IMR-90 (cell line): ENCODE data around the gene NLGN2. TPM values are rescaled to one million over a fixed set of nuclear protein-coding genes. Genes with fewer than 3 reads are reported as not detected.

ENCODE experiments used
- ATAC-seq: fragments of 200-7000 bp; cut with Tn5 transposase; 2 replicates; pipeline ENCODE4 v1.9.1; 2020; ENCODE audit warnings: low read depth, mild to moderate bottlenecking, moderate library complexity
- BruUV-seq: library from RNA; stranded (reverse); fragments of 400-500 nt; replicated peaks from 2 replicates; lab custom pipeline; 2021; lab: Mats Ljungman, UMichigan
- CTCF ChIA-PET: fragments of 300-600 bp; formaldehyde crosslinking; extraction: SDS; loops from one replicate; lab custom pipeline; 2021; ENCODE audit warnings: antibody characterized with exemption; lab: Yijun Ruan, JAX
- POLR2A ChIA-PET: fragments of 300-600 bp; sonication (Branson Sonifier 250); formaldehyde crosslinking; loops from one replicate; lab custom pipeline; 2022; ENCODE audit warnings: antibody characterized with exemption; ENCODE audit not compliant: unreplicated experiment; lab: Charles Lee
- DNase-seq: peaks from one replicate; pipeline ENCODE4 v3.0.0; 2013
- H2AFZ ChIP-seq: replicated peaks from 2 replicates; pipeline ENCODE3; 2013; ENCODE audit warnings: low read length, mild to moderate bottlenecking; ENCODE audit not compliant: poor library complexity
- H2AK5ac ChIP-seq: 2 replicates; pipeline ENCODE4 v1.6.1; 2013; ENCODE audit warnings: low read depth, low read length, inconsistent platforms
- H2AK9ac ChIP-seq: replicated peaks from 2 replicates; pipeline ENCODE3; 2013; ENCODE audit warnings: mild to moderate bottlenecking, low read depth, low read length, moderate library complexity; ENCODE audit not compliant: poor library complexity
- H2BK120ac ChIP-seq: 2 replicates; pipeline ENCODE4 v1.6.1; 2013; ENCODE audit warnings: low read depth, low read length, inconsistent platforms
- H2BK15ac ChIP-seq: 3 replicates; pipeline ENCODE4 v1.6.1; 2013; ENCODE audit warnings: low read depth, low read length, inconsistent platforms
- H2BK20ac ChIP-seq: 2 replicates; pipeline ENCODE4 v1.6.1; 2013; ENCODE audit warnings: low read depth, mild to moderate bottlenecking, inconsistent platforms, low read length, moderate library complexity
- H2BK5ac ChIP-seq: 2 replicates; pipeline ENCODE4 v1.6.1; 2013; ENCODE audit warnings: mild to moderate bottlenecking, low read depth, low read length, inconsistent platforms; ENCODE audit not compliant: poor library complexity, severe bottlenecking
- H3K14ac ChIP-seq: replicated peaks from 2 replicates; pipeline ENCODE4 v1.6.1; 2013; ENCODE audit warnings: low read depth, low read length, inconsistent platforms
- H3K18ac ChIP-seq: 2 replicates; pipeline ENCODE4 v1.6.1; 2013; ENCODE audit warnings: low read depth, low read length, control low read depth
- H3K23ac ChIP-seq: 2 replicates; pipeline ENCODE4 v1.6.1; 2013; ENCODE audit warnings: low read depth, low read length, inconsistent platforms
- H3K27ac ChIP-seq: 2 replicates; pipeline ENCODE4 v1.5.1; 2013; ENCODE audit warnings: mild to moderate bottlenecking, control low read depth, low read length; ENCODE audit not compliant: insufficient read depth
- H3K27me3 ChIP-seq: 2 replicates; pipeline ENCODE4 v1.6.1; 2013; ENCODE audit warnings: low read length; ENCODE audit not compliant: control insufficient read depth, insufficient read depth
- H3K36me3 ChIP-seq: 2 replicates; pipeline ENCODE4 v1.6.1; 2013; ENCODE audit warnings: low read length, mixed read lengths; ENCODE audit not compliant: control insufficient read depth, insufficient read depth
- H3K4ac ChIP-seq: 2 replicates; pipeline ENCODE4 v1.6.1; 2013; ENCODE audit warnings: low read depth, low read length, inconsistent platforms
- H3K4me1 ChIP-seq: 2 replicates; pipeline ENCODE4 v1.6.1; 2013; ENCODE audit warnings: low read length, mixed read lengths; ENCODE audit not compliant: control insufficient read depth, insufficient read depth
- H3K4me2 ChIP-seq: 2 replicates; pipeline ENCODE4 v1.6.1; 2013; ENCODE audit warnings: low read depth, mild to moderate bottlenecking, control low read depth, low read length, moderate library complexity
- H3K4me3 ChIP-seq: 2 replicates; pipeline ENCODE4 v1.5.1; 2013; ENCODE audit warnings: low read depth, mild to moderate bottlenecking, control low read depth, low read length, moderate library complexity; ENCODE audit not compliant: insufficient read depth
- H3K56ac ChIP-seq: 2 replicates; pipeline ENCODE4 v1.6.1; 2013; ENCODE audit warnings: low read length, inconsistent platforms; ENCODE audit not compliant: insufficient read depth; ENCODE audit errors: extremely low read depth
- H3K79me1 ChIP-seq, 2 experiments: 2 replicates each; pipeline ENCODE4 v1.6.1; 2013; ENCODE audit warnings: low read length in 2 of 2, inconsistent platforms in 1 of 2, low read depth in 1 of 2
- H3K9ac ChIP-seq: 2 replicates; pipeline ENCODE4 v1.6.1; 2013; ENCODE audit warnings: low read depth, low read length, control low read depth
- H3K9me1 ChIP-seq: 2 replicates; pipeline ENCODE4 v1.6.1; 2013; ENCODE audit warnings: low read length, inconsistent platforms; ENCODE audit not compliant: insufficient read depth
- H3K9me3 ChIP-seq: 2 replicates; pipeline ENCODE4 v1.6.1; 2013; ENCODE audit warnings: low read length; ENCODE audit not compliant: control insufficient read depth, insufficient read depth
- H4K20me1 ChIP-seq: 2 replicates; pipeline ENCODE4 v1.6.1; 2013; ENCODE audit warnings: low read length, inconsistent platforms; ENCODE audit not compliant: insufficient read depth
- H4K5ac ChIP-seq: 2 replicates; pipeline ENCODE4 v1.6.1; 2013; ENCODE audit warnings: mild to moderate bottlenecking, low read depth, low read length, control low read depth
- H4K8ac ChIP-seq, 2 experiments: 2 replicates each; pipeline ENCODE4 v1.6.1; 2013; ENCODE audit warnings: low read depth in 2 of 2, low read length in 2 of 2, control low read depth in 1 of 2, inconsistent platforms in 1 of 2
- H4K91ac ChIP-seq: 2 replicates; pipeline ENCODE4 v1.6.1; 2013; ENCODE audit warnings: low read depth, low read length, inconsistent platforms; ENCODE audit not compliant: insufficient read depth
- BHLHE40 ChIP-seq: fragments of 150-350 bp; IDR thresholded peaks from 2 replicates; pipeline ENCODE4 v1.6.1; 2016; ENCODE audit warnings: mild to moderate bottlenecking, low read depth, low read length
- CEBPB ChIP-seq: IDR thresholded peaks from 2 replicates; pipeline ENCODE4 v1.6.1; 2012; ENCODE audit warnings: low read depth, low read length, improper control_type of control experiment
- CHD1 ChIP-seq: IDR thresholded peaks from 2 replicates; pipeline ENCODE4 v1.6.1; 2012; ENCODE audit warnings: low read depth, low read length, improper control_type of control experiment
- CTCF ChIP-seq: conservative IDR thresholded peaks from 2 replicates; pipeline ENCODE4 v1.5.1; 2012; ENCODE audit warnings: mild to moderate bottlenecking, low read depth, low read length, improper control_type of control experiment
- ELK1 ChIP-seq: fragments of 150-350 bp; IDR thresholded peaks from 2 replicates; pipeline ENCODE4 v1.6.1; 2016; ENCODE audit warnings: low read depth, mild to moderate bottlenecking, low read length, moderate library complexity, borderline replicate concordance
- FOS ChIP-seq: fragments of 150-350 bp; IDR thresholded peaks from 2 replicates; pipeline ENCODE4 v1.6.1; 2016; ENCODE audit warnings: low read depth, low read length
- MAFK ChIP-seq: IDR thresholded peaks from 2 replicates; pipeline ENCODE4 v1.6.1; 2012; ENCODE audit warnings: low read depth, low read length, improper control_type of control experiment
- MAZ ChIP-seq: IDR thresholded peaks from 2 replicates; pipeline ENCODE4 v1.6.1; 2012; ENCODE audit warnings: low read depth, mild to moderate bottlenecking, low read length, improper control_type of control experiment, moderate library complexity, borderline replicate concordance
- MXI1 ChIP-seq: IDR thresholded peaks from 2 replicates; pipeline ENCODE4 v1.6.1; 2012; ENCODE audit warnings: low read depth, mild to moderate bottlenecking, low read length, moderate library complexity, borderline replicate concordance
- NFE2L2 ChIP-seq: fragments of 150-350 bp; IDR thresholded peaks from 2 replicates; pipeline ENCODE4 v1.6.1; 2016; ENCODE audit warnings: low read depth, mild to moderate bottlenecking, low read length
- POLR2A ChIP-seq: IDR thresholded peaks from 2 replicates; pipeline ENCODE4 v1.6.1; 2012; ENCODE audit warnings: mild to moderate bottlenecking, low read depth, low read length
- RAD21 ChIP-seq: IDR thresholded peaks from 2 replicates; pipeline ENCODE4 v1.6.1; 2012; ENCODE audit warnings: low read length, improper control_type of control experiment
- RCOR1 ChIP-seq: IDR thresholded peaks from 2 replicates; pipeline ENCODE4 v1.6.1; 2012; ENCODE audit warnings: mild to moderate bottlenecking, low read length, improper control_type of control experiment; ENCODE audit not compliant: insufficient replicate concordance
- RFX5 ChIP-seq: IDR thresholded peaks from 2 replicates; pipeline ENCODE4 v1.8.0; 2012; ENCODE audit warnings: low read depth, mild to moderate bottlenecking, low read length, moderate library complexity
- SMC3 ChIP-seq: fragments of 150-350 bp; IDR thresholded peaks from 2 replicates; pipeline ENCODE4 v1.6.1; 2016; ENCODE audit warnings: low read depth, mild to moderate bottlenecking, antibody characterized with exemption, low read length, moderate library complexity
- USF2 ChIP-seq: fragments of 150-350 bp; IDR thresholded peaks from 2 replicates; pipeline ENCODE4 v1.6.1; 2017; ENCODE audit warnings: mild to moderate bottlenecking, antibody characterized with exemption, low read length, low read depth
- WGBS, 2 experiments: methylation state at CpG; one replicate each; pipeline versions ENCODE4 v1.1.5 to v1.1.7; 2013; ENCODE audit warnings: missing lambda C conversion rate in 2 of 2; ENCODE audit not compliant: insufficient read length in 1 of 2; ENCODE audit errors: extremely low coverage in 2 of 2; 5-methylcytosine and 5-hydroxymethylcytosine counted together
- dilution Hi-C: fragments of 300-500 bp; cut with HindIII; formaldehyde crosslinking; loops from one replicate; pipeline ENCODE4 v1.14.3; 2018; ENCODE audit warnings: low sequenced_read_pairs; ENCODE audit not compliant: unreplicated experiment
- in situ Hi-C: fragments of 300-500 bp; cut with MboI; formaldehyde crosslinking; loops from 3 replicates; pipeline ENCODE4 v1.14.3; 2019; ENCODE audit warnings: low sequenced_read_pairs, inconsistent platforms, mixed read lengths
- intact Hi-C: fragments of 100-400 bp; cut with micrococcal nuclease; formaldehyde crosslinking; loops from 2 replicates; pipeline ENCODE4 v1.10.0; 2022
- polyA plus RNA-seq, 3 experiments: library from polyadenylated mRNA; depleted of rRNA; stranded (reverse); fragments of >200 nt; gene quantifications; 2 replicates each; pipeline ENCODE4 v1.2.3, GENCODE V29; 2012; ENCODE audit warnings: low replicate concordance in 1 of 3
- total RNA-seq: library from RNA; depleted of rRNA; stranded (reverse); fragments of >200 nt; gene quantifications from 2 replicates; pipeline ENCODE4 v1.2.3, GENCODE V29; 2012

Gene NLGN2
- total and polyA plus RNA-seq, 2 of the 4 experiments (the other 2 are of a cell fraction), result 1.8 to 38.1 TPM

- Histone ChIP-seq H3K9me1 (peaks cover 15% of the 10 kb centered on the region), H4K20me1 (peaks cover 46% of the 10 kb centered on the region), H3K18ac (no peak overlapping the region), H3K4me1 (peaks cover 9% of the 10 kb centered on the region; the same call in 1 of the 2 replicates), H4K5ac (no peak overlapping the region), H2BK15ac (no peak overlapping the region), H3K14ac (no peak overlapping the region), H2BK120ac (no peak overlapping the region), H3K36me3 (peaks cover 48% of the 10 kb centered on the region), H3K79me1 (peaks cover 16 to 68% of the 10 kb centered on the region in 2 experiments; a peak in 3 of 4 replicates), H3K4me3 (no peak overlapping the region), H3K4me2 (no peak overlapping the region), H2BK5ac (no peak overlapping the region), H4K91ac (no peak overlapping the region), H3K4ac (no peak overlapping the region), H4K8ac (no peak overlapping the region), H3K27me3 (no peaks in the 10 kb centered on the region), H3K56ac (no peak overlapping the region), H3K9ac (no peak overlapping the region), H2AFZ (no peak overlapping the region), H3K9me3 (no peaks in the 10 kb centered on the region), H2AK5ac (no peak overlapping the region), H2AK9ac (no peak overlapping the region), H2BK20ac (no peak overlapping the region), H3K27ac (no peak overlapping the region), H3K23ac (no peak overlapping the region)
- ATAC-seq (no peak), DNase-seq (no peak)
- WGBS, 2 experiments, result 80% methylated on average over 2 of the region's 9 CpGs; no CpG with 5 or more reads in 1 of the 2 experiments
- POLR2A ChIA-PET, result no interaction called here
- dilution Hi-C loops, result no loop called here
- no TSS peak for BruUV-seq
- intact Hi-C loops, result no loop called here
- CTCF ChIA-PET, result no interaction called here
- TF ChIP-seq FOS (no peak), NFE2L2 (no peak), POLR2A (no peak), ELK1 (no peak), BHLHE40 (no peak), RCOR1 (no peak), CHD1 (no peak), SMC3 (no peak), MAZ (no peak), USF2 (no peak), MXI1 (no peak), MAFK (no peak), CTCF (no peak), RAD21 (no peak), RFX5 (no peak), CEBPB (no peak)
- in situ Hi-C loops, result no loop called here
These were observed 56.4 kb downstream of the NLGN2 start for GRCh38 chr17:7464081-7464480.
